Activated CD4-positive, alpha-beta T cell treated with anti-CD3 and anti-CD28 coated beads for 1 hour (primary cell): ENCODE measurements around the gene KITLG.
"Not testable (repeated sequence)": the region's sequence is repeated elsewhere in the genome, so short reads cannot be mapped to it uniquely, and the experiment has no call there.

Experiments
- DNase-seq: peaks from one replicate; pipeline ENCODE4 v3.0.0-alpha.2; 2020

Gene KITLG

DNA sequence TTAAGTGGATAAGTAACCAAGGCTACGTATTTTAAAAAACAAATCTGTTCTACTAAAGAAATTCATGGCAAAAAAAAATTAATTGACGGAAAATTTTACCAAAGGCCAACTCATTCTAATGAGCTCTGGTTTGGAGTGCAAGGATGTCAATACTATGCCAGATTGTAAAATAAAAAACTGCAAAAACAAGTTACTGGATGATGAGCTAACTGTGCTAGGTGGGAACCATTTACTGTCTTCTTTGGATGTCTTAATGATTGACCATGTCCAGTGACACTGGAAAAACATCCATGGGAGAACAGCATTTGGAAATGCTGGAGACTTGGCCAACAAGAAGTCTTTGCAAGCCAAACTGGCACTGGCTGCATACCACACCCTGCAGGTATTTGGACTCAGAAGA is 41.6 kb downstream of the KITLG start:
- no peak for DNase-seq

DNA sequence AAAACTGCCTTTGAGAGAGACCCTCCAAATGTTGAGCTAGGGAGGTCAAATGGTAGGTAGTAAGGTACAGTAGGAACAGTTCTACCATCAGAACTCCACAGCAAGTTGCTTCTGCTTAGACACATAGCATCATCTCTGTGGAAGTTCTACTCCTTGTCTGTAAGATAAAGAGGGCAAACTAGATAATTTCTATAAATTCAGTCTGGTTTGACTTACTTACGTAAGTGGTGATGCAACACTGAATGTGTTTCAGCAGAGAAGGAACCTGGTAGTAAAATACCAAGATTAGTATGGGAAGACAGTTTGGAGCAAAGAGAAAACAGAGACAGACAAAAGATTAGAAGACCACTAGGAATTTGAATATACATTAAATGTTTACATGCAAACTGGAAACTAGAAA is 42.0 kb downstream of the KITLG start:
- no peak for DNase-seq

DNA sequence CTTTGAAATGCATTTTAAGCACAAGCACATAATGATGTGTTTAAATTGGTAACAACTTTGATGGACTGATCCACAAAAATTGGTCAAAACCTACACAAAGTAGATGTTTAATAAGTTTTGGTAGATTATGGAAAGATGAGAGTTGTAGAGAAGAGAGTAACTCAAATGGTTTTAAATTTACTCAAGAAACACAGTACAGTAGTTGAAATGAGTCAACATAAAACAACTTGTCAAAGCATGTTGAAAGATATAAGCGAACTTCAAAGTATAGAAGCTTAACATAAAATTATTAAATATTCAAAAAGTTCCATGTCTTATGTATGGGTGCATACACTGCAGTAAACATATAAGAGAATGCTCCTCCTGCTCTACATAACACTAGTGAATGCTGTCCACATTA is 49.4 kb downstream of the KITLG start:
- DNase-seq = no peak

DNA sequence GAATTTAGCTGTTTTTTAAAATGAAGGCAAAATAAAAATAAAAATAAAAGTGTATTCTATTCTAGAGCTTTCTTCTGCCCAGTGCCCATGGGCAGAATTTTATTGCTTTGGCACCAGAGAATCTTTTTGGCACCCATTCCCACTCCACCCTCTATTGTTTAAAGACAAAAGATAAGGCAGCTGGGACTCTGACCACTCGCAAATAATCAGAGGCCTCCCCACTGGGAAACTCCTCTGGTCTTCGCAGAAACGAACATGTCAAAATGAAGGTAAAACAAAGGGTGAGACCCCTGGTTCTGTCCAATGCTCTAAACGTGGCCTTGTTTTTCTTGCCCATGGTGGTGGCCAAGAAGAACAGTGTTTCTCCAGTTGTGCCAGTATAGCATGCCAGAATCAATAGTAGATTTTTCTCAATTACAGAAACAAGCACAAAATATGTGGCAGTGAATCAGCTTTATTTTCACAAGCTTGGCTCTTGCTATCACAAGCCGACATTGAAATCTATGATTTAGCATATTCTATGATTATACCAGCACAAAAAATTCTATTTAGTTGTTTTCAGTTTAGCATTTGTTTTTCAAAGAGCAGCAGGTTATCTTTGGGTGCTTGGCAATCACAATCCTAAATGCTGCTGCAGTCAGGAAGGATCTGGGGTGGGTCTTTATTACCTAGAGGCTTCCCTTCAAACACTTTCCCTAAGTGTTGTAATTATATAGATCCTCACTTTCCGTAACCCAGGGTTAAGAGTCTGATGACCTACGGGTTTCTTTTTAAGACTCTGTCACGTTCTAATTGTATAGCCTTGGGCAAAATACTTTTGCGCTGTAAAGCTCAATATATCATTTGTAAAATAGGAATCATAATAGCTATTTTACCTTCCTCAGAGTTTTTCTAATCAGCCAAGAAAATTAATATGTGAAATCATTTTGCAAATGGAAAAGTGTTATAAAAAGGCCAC is 50.5 kb downstream of the KITLG start:
- DNase-seq = no peak

DNA sequence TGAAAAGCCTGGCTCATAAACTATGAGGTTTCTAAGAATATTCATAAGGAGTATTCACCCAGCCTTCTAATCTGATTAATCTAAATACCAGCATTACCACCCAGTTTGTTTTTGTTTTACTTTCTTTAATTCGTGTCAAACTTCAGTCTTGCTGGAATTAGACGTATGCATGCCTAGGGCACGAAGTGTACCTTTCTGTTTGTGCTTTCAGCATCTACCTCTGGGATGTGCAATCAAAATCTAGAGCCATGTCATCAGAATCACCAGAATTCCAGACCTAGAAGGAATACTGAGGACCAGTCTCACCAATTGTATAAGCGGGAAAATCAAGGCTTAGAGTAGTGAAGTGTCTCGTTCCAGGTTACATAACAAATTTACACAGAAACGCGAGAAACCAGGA is 57.3 kb downstream of the KITLG start:
- DNase-seq = no peak

DNA sequence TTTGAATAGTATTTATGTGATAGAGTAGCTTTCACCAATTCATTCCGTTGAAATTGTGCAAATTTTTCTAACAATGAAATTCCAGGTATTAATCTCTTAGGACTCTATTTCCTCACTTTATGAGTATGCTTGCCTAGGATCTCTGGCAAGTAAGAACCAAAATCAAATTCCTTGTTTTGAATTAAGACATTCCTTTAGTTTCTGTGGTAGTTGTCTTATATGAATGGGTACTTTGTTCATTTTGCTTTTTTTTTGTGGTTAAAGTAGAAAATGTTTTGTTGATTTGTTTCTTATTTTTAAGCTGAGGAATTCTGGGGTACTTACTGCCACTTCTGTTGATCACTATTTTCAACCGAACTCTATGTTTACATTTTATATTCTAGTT is 59.8 kb downstream of the KITLG start:
- DNase-seq = no peak

DNA sequence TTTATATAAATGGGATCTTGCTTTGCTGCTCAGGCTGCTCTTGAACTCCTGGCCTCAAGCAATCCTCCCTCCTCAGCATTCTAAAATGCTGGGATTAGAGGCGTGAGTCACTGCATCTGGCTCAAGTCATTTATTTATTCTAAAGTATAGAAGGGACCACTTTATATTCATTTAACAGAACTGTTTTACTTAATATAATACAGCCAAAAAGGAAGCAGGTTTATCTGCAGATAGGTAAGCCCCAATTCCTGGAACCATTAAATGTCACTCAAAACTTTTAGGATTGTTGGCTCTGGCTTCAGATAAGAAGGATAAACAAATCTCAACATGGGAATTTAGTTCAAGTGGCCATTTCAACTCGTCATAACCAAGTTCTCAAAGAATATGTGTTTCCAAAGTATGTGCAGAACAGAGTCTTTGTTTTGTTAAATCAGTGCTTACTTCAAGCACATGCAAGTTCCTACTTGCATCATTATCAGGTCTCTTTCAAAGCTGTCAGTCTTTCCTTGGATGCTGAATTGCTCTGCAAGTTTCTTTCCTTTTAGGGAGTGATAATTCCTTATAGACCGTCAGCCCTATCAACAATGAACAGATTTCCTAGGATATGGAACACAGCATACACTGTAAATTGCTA is 60.4 kb downstream of the KITLG start:
- DNase-seq = no peak

DNA sequence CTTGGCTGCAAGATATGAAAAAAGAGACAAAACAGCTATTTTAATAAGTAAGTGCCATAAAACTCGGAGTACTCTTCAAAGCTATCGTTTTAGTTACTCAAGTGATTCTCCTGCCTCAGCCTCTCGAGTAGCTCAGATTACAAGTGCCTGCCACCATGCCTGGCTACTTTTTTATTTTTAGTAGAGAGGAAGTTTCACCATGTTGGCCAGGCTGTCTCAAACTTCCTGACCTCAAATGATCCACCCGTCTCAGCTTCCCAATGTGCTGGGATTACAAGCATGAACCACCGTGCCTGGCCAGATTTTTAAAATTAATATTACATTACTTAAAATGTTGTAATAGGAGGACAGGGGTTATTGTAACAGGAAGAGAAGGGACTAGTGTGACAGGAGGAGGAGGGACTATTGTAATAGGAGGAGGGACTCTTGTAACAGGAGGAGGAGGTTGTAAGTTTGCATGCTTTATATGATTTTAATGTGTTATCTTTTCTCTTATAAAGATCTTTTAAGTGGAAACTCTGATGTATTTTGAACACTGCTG is 61.3 kb downstream of the KITLG start:
- DNase-seq = no peak

DNA sequence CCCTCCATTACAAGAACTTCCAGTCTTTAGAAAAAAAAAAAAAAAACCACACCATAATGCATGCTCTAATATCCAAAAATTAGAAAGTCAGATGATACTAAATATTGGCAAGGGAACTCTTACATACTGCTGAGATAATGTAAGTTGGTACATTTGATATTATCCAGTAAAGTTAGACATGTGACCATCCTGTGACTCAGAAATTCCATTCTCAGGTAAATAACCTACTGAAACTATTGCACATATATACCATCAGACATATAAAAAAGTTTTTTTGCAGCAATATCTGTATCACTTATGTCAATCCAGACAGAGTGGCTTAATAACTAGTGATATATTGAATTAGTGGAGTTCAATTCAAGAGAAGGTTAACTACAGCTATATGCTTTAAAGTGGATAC is 63.5 kb downstream of the KITLG start:
- no peak for DNase-seq

DNA sequence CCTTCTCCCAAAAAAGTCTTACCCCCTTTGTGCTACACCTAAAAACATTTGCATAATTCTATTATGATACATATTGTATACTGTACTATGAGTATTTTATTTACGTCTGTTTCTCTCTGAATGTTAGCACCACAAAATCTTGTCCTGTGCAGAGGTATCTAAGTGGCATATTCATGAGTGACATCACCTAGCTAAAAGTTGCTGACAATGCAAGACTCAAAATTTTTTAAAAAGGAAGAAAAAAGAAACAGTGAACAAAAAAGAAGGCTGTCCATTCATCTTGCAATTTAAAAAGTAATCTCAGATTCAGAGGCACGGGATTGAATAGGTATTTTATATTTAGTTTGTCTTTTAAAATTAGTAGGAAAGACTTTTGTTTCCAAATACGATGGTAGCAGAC is 69.4 kb downstream of the KITLG start:
- no peak for DNase-seq

DNA sequence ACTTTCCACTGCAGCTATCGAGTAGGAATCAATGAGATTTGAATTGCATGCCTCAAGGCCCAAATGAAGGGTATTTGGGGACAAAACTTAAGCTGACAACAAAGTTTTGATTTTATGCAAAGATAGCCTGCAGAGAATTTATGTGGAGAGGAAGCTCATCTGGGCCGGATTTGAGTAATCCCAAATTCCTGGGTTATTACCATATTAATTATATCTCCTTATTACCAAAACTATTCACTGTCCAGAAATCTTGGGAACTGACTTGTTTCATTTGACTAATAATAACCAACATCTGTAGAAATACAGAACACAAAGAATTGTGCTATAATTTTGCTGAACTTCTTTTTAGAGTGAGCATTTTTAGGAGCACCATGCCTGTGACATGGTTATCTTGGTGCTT is 70.4 kb downstream of the KITLG start:
- DNase-seq = no peak

DNA sequence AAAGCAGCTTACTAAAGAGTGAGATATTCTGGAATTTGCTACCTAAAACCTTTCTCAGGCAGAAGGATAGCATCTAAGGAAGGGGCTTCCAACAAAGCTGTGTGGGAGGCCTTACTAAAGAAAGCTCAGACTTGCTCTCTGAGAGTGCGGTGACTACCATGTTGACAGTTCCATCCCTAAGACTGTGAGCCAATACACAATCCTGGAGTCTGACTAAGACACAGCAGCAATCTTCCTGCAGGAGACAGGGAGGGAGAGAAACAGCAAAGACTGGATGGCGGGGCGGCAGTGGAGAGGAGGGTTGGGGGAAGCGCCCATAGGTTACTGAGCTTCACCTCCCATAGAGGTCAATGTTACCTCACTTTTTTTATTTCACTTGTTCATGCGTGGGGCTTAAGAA is 70.9 kb downstream of the KITLG start:
- DNase-seq = no peak

DNA sequence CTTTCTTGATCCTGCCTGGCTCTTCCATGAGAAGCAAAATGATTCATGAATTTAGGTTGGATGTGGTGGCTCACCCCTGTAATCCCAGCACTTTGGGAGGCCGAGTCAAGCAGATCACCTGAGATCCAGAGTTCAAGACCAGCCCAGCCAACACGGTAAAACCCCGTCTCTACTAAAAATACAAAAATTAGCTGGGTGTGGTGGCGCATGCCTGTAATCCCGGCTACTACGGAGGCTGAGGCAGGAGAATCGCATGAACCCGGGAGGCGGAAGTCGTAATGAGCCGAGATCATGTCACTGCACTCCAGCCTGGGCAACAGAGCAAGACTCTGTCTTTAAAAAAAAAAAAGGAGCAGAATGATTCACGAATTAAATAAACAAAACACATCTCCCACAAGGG is 72.4 kb downstream of the KITLG start:
- DNase-seq = not testable (repeated sequence)

DNA sequence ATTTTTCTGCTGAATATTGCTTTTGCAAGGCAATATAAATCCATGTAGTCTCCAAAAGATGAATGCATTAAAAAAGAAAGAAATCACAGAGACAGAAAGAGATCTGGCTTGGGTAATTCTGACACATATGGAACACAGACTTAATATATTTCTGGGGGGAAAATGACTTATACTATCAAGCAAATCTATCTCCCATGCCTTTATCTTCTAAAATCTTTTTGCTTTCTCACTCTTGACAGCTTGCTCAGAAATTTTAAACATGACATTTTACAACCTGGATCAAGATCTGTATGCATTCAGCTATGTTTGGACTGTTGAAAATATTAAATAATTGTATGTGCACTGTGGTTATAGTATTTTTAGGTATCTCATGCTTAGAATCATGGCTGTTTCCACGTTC is 73.0 kb downstream of the KITLG start:
- DNase-seq = no peak

DNA sequence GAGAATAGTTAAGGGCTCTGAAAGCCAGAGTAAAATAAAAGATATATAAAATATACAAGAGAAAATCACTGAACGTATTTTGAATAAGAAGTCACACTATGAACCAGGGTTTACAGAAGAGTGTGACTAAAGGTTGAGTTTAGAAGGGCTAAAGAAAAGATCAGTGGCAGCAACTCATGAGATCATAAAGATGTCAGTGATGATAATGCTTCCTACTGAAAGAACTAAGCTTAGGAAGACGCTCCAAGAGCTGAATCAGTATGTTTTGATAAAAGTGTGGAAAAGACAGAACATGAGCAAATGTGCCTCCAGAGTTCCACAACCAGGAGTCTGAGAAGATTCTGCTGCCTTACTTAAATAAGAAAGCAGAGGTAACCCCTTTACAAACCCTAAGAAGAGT is 74.6 kb downstream of the KITLG start:
- no peak for DNase-seq

DNA sequence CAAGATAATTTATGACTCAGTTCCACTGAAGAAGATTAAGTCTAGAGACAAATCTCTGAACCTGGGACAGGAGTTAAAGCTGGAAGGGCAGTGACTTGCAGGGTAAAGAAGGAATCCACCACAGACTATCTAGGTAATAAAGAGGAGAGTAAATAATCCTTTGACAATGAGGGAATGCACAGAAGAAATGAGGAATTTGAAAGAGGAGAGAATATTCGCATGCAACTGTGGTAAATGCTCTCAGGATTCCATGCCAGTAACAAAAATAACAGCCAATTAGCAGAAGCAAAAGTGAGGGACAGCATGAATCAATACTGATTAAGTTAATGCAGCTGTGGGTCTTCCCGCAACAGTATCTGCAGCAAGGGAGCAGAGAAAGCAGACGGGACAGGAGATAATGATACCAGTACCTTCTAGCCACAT is 77.0 kb downstream of the KITLG start:
- no peak for DNase-seq

DNA sequence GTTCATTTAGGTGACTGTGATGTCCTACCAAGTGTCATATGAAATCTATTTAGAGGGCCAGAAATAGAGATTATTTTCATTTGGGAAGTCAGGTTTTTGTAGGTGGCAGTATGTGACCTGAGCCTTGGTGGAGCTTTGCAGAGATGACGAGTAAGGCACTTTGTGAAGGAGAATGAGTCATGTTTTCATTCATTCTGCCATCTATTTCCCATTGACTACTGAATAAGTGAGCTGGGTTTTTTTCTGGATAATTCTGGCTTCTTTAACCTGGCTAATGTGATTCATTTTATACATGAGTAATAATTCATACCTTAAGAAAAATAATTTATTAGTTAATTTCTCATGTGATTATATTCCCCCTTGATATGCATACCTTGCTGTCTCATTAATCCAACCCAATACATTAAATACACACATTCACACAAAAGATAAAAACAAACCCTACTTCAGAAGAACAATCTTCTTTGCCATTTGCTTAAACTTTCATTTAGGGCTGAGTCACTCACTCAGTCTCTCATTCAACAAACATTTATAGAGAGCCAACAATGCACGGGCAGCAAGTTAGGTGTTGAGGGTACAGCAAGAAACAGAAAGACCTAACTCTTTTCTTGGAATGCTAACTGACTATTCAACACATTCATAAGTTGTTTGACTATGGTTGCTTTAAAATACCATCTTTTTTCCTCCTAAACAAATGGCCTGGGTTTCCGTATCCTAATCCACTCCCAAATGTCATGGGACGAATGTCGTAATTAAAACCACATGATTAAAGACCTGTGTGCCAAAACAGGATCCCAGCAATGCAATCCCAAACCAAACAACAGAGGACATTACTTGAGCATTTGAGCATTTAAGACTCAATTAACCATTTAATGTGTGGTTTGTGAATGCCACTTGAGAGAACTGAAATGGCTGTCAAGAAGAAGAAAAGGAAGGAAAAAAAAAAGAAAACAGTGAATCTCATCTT is 78.0 kb downstream of the KITLG start:
- no peak for DNase-seq

DNA sequence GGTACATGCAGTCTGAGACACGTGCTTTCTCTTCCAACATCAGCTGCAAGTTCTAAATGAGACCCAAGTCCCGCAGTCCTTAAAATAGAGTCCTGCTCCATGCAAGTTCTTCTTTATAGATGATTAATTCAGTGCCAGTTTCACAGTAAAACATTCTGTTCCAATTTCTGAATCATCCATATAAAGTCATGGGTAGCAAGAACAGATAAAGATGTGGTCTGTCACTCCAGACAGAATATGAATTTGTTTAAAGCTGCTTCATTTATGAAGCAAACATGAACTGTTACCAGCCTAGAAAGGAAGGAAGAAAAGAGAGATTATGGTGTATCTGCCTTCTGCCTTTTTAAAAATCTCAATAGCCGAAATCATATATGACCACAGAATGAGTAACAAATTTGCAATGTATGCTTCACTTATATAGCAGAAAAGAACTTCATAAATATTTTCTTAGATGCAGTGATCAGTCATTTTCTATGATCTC is 83.3 kb downstream of the KITLG start:
- DNase-seq = no peak

DNA sequence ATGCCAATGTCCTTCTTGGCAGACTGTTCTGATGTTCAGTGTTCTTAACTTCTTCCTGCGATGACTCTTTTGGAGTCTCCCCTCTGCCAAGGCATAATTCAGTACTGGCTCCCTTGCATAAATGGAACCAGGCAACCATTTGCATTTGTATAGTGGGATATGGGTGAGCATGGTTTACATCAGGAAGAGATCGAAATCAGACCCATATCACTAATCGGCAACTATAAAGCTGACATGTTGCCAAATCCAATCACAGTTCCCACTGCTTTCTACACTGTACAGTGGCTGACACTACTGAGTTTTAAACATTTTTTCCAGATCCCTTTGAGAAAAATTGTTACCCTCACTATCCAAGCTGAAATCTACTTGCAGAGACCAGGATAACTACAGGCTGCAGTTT is 83.8 kb downstream of the KITLG start:
- DNase-seq = no peak

DNA sequence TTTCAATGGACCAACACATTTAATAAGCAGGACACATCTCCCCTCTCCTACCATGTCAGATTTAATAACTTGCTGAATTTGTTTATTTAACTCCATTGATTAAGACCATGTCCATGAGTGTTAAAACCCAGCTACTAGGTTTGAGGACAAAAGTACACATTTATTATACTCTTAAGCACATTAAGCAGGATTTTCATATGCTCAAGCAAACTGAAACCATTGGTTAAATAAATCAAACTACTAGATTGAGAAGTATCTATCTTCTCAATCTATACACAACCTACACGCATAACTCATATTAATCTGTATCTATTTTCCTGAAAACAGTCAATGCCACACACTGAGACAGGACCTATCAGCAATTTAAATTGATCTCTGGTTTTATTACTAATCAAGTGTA is 85.2 kb downstream of the KITLG start:
- DNase-seq = no peak

DNA sequence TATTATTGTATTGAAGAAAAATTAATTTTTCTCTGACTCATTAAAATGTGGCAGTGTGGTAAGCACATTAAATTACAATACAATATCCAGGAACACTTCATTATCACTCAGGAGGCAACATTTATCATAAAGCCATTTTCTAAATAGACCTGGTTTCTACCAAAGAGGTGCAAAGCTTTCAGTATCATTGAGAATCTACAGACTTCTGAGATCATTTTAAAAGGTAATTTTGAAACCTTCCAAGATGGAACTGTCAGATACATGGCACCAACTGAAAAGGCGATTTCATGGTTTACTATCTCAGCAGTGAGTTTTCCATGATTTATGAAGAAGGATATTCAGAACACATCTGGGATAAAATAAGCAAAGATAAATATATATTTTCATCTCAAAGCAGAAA is 85.8 kb downstream of the KITLG start:
- no peak for DNase-seq

DNA sequence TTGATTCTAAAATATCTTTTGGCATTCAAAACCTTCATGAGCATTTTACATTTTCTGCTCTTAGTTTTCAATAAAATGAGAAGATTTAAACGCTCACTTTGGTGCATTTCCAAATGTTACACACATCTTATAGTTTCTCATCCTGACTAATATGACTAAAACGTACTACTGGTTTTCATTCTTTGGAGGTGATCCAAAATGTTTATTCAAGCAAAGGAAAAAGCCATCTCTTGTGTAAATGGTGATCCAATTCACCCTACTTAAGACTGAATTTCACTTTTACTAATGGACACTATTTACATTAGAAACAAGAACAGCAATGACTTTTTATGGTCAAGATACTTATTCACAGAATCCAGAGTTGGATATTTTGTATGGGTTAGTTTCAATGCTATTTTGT is 86.6 kb downstream of the KITLG start:
- no peak for DNase-seq

DNA sequence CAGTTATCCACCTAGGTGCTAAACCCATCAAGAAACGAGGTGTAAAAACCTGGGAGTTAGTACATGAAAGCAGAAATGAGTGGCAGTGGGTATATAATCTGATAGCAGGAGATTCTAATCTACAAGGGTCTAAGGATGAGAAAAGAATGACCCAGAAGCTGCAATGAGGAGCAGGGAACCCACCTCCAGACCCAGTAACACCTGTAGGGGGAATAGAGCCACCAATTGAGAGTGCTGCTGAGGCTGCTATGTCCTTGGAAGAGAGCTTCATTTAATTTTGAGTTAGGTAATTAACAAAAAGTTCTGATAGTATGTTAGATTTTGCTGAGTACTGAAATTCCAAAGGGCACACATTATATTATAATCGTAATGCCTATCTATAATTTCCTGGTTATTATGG is 89.8 kb downstream of the KITLG start:
- no peak for DNase-seq
